Ovary (tissue), 9 donors: ENCODE measurements around the gene SEPTIN3. TPM values are rescaled to one million over a fixed set of nuclear protein-coding genes. Genes with fewer than 3 reads are reported as not detected.

Experiments
- DNase-seq, 5 donors: peaks; one replicate each; pipeline ENCODE4 v3.0.0-alpha.2; 2019 to 2020
- H3K27ac ChIP-seq, 2 donors: fragments of 200-600 bp; one replicate each; pipeline versions ENCODE4 v1.5.1 to v1.8.0; 2019 to 2022
- H3K27me3 ChIP-seq: fragments of 200-600 bp; one replicate; pipeline ENCODE4 v1.8.0; 2022
- H3K36me3 ChIP-seq: fragments of 200-600 bp; sonication (generic); one replicate; pipeline ENCODE4 v1.5.1; 2019
- H3K4me1 ChIP-seq: one replicate; pipeline ENCODE4 v1.8.1; 2013; ENCODE audit warnings: mild to moderate bottlenecking, moderate library complexity; ENCODE audit not compliant: insufficient read depth
- H3K4me3 ChIP-seq: fragments of 200-600 bp; sonication (generic); one replicate; pipeline ENCODE4 v1.5.1; 2017
- H3K9me3 ChIP-seq, 2 donors: fragments of 200-600 bp in 1 of 2; sonication (generic) in 1 of 2; one replicate each; pipeline versions ENCODE4 v1.5.1 to v1.8.1; 2013 to 2019; ENCODE audit warnings: mild to moderate bottlenecking in 1 of 2, moderate library complexity in 1 of 2
- EP300 ChIP-seq: sonication (generic); formaldehyde crosslinking; IDR thresholded peaks from one replicate; pipeline ENCODE4 v1.6.1; 2017; ENCODE audit warnings: antibody characterized with exemption
- POLR2A ChIP-seq: fragments of 450-650 bp; IDR thresholded peaks from one replicate; pipeline ENCODE4 v1.6.1; 2017; ENCODE audit warnings: antibody characterized with exemption, mild to moderate bottlenecking, moderate library complexity
- WGBS, 3 donors: extraction: QIAGEN DNeasy Blood & Tissue Kit in 1 of 3; methylation state at CpG; one replicate each; pipeline versions ENCODE4 v1.1.5 to v1.1.7; 2013 to 2017; 5-methylcytosine and 5-hydroxymethylcytosine counted together
- intact Hi-C, 4 donors: fragments of 100-400 bp; cut with DNase I; formaldehyde crosslinking; loops; one replicate each; pipeline versions ENCODE4 v1.11.0 to v1.15.1; 2022 to 2023
- polyA plus RNA-seq, 2 donors: library from polyadenylated mRNA; stranded (reverse); fragments of 200-250 nt in 1 of 2; fragments of 350-450 nt in 1 of 2; fragmentation: Illumina TruSeq in 1 of 2; extraction: RNeasy Lipid Tissue Mini Kit (QIAGEN cat#74804) in 1 of 2; gene quantifications; one replicate each; pipeline ENCODE4 v1.2.3, GENCODE V29; 2013 to 2014
- total RNA-seq, 7 donors: library from RNA; depleted of rRNA in 2 of 7; stranded (reverse); fragments of >200 nt in 2 of 7; fragmentation: NEBNext Ultra II Directional in 3 of 7; extraction: Animal tissue kit (Norgen Biotek cat#: 25700) in 3 of 7; gene quantifications; one replicate each; pipeline versions ENCODE4 v1.1.0 to v1.2.4, GENCODE V29; 2016 to 2023
- TF ChIP-seq, protein P1 (sequence below), 3 donors: fragments of 450-650 bp in 2 of 3; fragments of 200-600 bp in 1 of 3; IDR thresholded peaks; one replicate each; pipeline versions ENCODE4 v1.5.1 to v1.8.0; 2016 to 2022; ENCODE audit warnings: antibody characterized with exemption in 3 of 3, mild to moderate bottlenecking in 1 of 3
- donor health status: DM: no; HTN: no; CAD: no; lungs with moderate emphysema.
- donor health status: DM: no; HTN: no; CAD: no.
- donor health status: Bipolar disorder and iron deficiency.
- donor health status: DM: yes; HTN: yes; CAD: no.
- donor health status: DM: no; HTN: no; CAD: no.
- donor health status: DM: yes; HTN: yes; CAD: no.

The SEPTIN3 gene
- total and polyA plus RNA-seq, 9 donors, result 0.11 to 1.4 (median 0.23) TPM; not detected in 1

- TF ChIP-seq EP300 (no peak), POLR2A (no peak)
- TF ChIP-seq, protein P1, sequence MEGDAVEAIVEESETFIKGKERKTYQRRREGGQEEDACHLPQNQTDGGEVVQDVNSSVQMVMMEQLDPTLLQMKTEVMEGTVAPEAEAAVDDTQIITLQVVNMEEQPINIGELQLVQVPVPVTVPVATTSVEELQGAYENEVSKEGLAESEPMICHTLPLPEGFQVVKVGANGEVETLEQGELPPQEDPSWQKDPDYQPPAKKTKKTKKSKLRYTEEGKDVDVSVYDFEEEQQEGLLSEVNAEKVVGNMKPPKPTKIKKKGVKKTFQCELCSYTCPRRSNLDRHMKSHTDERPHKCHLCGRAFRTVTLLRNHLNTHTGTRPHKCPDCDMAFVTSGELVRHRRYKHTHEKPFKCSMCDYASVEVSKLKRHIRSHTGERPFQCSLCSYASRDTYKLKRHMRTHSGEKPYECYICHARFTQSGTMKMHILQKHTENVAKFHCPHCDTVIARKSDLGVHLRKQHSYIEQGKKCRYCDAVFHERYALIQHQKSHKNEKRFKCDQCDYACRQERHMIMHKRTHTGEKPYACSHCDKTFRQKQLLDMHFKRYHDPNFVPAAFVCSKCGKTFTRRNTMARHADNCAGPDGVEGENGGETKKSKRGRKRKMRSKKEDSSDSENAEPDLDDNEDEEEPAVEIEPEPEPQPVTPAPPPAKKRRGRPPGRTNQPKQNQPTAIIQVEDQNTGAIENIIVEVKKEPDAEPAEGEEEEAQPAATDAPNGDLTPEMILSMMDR (IDR thresholded peaks at IDR 0.05), result no peak
- 70 to 77% (median 70%) methylated on average over 4 of the region's 4 CpGs for WGBS, 3 donors
- intact Hi-C loops, result no loop called here
These were observed 38.7 kb downstream of the SEPTIN3 start for GRCh38 chr22:42007922-42008321.

DNA sequence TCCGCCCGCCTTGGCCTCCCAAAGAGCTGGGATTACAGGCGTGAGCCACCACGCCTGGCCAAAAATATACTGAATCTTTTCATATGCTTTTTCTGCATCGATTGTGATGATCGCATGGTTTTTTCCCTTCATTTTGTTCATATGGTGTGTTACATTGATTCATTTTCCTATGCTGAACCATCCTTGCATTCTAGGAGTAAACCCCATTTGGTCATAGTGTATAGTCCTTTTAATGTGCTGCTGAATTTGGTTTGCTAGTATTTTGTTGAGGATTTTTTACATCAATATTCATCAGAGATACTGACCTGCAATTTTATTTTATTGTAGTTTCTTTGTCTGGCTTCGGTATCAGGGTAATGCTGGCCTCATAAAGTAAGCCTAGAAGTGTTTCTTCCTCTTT is 41.5 kb downstream of the SEPTIN3 start:
- no peak overlapping the region for H3K4me3 ChIP-seq
- H3K27me3 ChIP-seq, result no peaks in the 10 kb centered on the region
- H3K4me1 ChIP-seq, result no peaks in the 10 kb centered on the region
- intact Hi-C loops, result loop anchor here in 1 of 4 donors (5.0 kb wide), 1 partner anchor 47 kb away; no protein-coding TSS in a partner anchor
- no peaks in the 10 kb centered on the region for H3K9me3 ChIP-seq
- WGBS, 3 donors, result 86 to 95% (median 90%) methylated on average over 7 of the region's 7 CpGs
- no peaks in the 10 kb centered on the region for H3K36me3 ChIP-seq
- H3K27ac ChIP-seq, result no peak overlapping the region
- no peak for TF ChIP-seq EP300
- TF ChIP-seq POLR2A, result no peak
- TF ChIP-seq, protein P1 (IDR thresholded peaks at IDR 0.05), result no peak
- DNase-seq, result no peak

More at GRCh38 chr22:42007922-42008321, 38.7 kb downstream of the SEPTIN3 start:
- no peaks in the 10 kb centered on the region for H3K36me3 ChIP-seq
- DNase-seq, result no peak
- H3K4me3 ChIP-seq, result no peak overlapping the region
- H3K27ac ChIP-seq, result no peak overlapping the region
- no peaks in the 10 kb centered on the region for H3K4me1 ChIP-seq
- H3K9me3 ChIP-seq, result no peaks in the 10 kb centered on the region
- no peaks in the 10 kb centered on the region for H3K27me3 ChIP-seq

GRCh38 chr22:42013385-42013784 is 44.1 kb downstream of the SEPTIN3 start:
- no peak for DNase-seq
- no peaks in the 10 kb centered on the region for H3K4me1 ChIP-seq
- no peaks in the 10 kb centered on the region for H3K9me3 ChIP-seq
- no peak overlapping the region for H3K4me3 ChIP-seq
- no peaks in the 10 kb centered on the region for H3K36me3 ChIP-seq
- TF ChIP-seq, protein P1 (IDR thresholded peaks at IDR 0.05), result no peak
- TF ChIP-seq POLR2A (no peak), EP300 (no peak)
- H3K27me3 ChIP-seq, result no peaks in the 10 kb centered on the region
- no peak overlapping the region for H3K27ac ChIP-seq
- intact Hi-C loops, result loop anchor here in 1 of 4 donors (5.0 kb wide), 1 partner anchor 44 kb away; no protein-coding TSS in a partner anchor
- WGBS, 3 donors, result 67 to 83% (median 82%) methylated on average over 4 of the region's 4 CpGs

DNA sequence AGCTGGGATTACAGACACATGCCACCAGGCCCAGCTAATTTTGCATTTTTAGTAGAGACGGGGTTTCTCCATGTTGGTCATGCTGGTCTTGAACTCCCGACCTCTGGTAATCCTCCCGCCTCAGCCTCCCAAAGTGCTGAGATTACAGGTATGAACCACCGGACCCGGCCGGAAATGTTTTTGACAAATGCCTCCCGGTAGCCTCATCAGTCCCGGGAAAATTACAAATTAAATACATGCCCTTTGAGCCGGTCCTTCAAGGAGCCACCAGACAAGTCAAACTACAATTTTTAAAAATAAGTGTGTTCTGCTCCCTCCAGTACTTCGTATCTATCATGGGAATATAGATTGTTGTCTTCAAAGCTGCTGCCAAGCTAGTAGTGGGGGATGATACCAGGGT is 46.9 kb downstream of the SEPTIN3 start:
- Histone ChIP-seq H3K4me3 (no peak overlapping the region), H3K27ac (no peak overlapping the region), H3K36me3 (no peaks in the 10 kb centered on the region), H3K9me3 (no peaks in the 10 kb centered on the region), H3K4me1 (no peaks in the 10 kb centered on the region), H3K27me3 (no peaks in the 10 kb centered on the region)
- TF ChIP-seq, protein P1 (IDR thresholded peaks at IDR 0.05), result no peak
- TF ChIP-seq EP300 (no peak), POLR2A (no peak)
- DNase-seq, result no peak
- intact Hi-C loops, result no loop called here
- 73 to 78% (median 77%) methylated on average over 10 of the region's 10 CpGs for WGBS, 3 donors
